SK-N-SH (cell line): ENCODE measurements around the gene DLD.

Source experiments
- CHD2 ChIP-seq: fragments of 150-350 bp; IDR thresholded peaks from 2 replicates; pipeline ENCODE4 v1.6.1; 2018; ENCODE audit warnings: low read length; ENCODE audit not compliant: partially characterized antibody
- CTCF ChIP-seq: fragments of 200-600 bp; sonication (generic); IDR thresholded peaks from 2 replicates; pipeline ENCODE4 v1.6.1; 2017; ENCODE audit warnings: antibody characterized with exemption, mild to moderate bottlenecking, moderate library complexity
- EP300 ChIP-seq, 2 experiments: IDR thresholded peaks; 2 replicates each; pipeline versions ENCODE4 v1.4.0 to v1.6.1; 2012; ENCODE audit warnings: borderline replicate concordance in 1 of 2, low read depth in 1 of 2, low read length in 1 of 2
- EZH2phosphoT487 ChIP-seq: fragments of 200-600 bp; sonication (generic); IDR thresholded peaks from 2 replicates; pipeline ENCODE4 v1.6.1; 2017; ENCODE audit warnings: low read depth, mixed run types, mild to moderate bottlenecking, antibody characterized with exemption, moderate library complexity, borderline replicate concordance
- MAX ChIP-seq: IDR thresholded peaks from 2 replicates; pipeline ENCODE4 v1.4.0; 2012; ENCODE audit warnings: low read depth
- POLR2AphosphoS5 ChIP-seq: IDR thresholded peaks from 2 replicates; pipeline ENCODE4 v1.6.1; 2012; ENCODE audit warnings: low read depth, low read length
- RAD21 ChIP-seq: IDR thresholded peaks from 2 replicates; pipeline ENCODE4 v1.6.1; 2012; ENCODE audit warnings: mild to moderate bottlenecking, low read length
- REST ChIP-seq: IDR thresholded peaks from 2 replicates; pipeline ENCODE4 v1.6.1; 2012; ENCODE audit warnings: mild to moderate bottlenecking, low read depth, low read length, moderate library complexity
- SIN3A ChIP-seq: IDR thresholded peaks from 2 replicates; pipeline ENCODE4 v1.6.1; 2012; ENCODE audit warnings: low read depth, mild to moderate bottlenecking, low read length, moderate library complexity, borderline replicate concordance
- USF1 ChIP-seq: IDR thresholded peaks from 2 replicates; pipeline ENCODE4 v1.4.0; 2012; ENCODE audit warnings: low read depth, borderline replicate concordance
- YY1 ChIP-seq: IDR thresholded peaks from 2 replicates; pipeline ENCODE4 v1.4.0; 2012; ENCODE audit warnings: low read depth, mild to moderate bottlenecking
- ZBTB33 ChIP-seq: IDR thresholded peaks from 2 replicates; pipeline ENCODE4 v1.4.0; 2012; ENCODE audit warnings: low read depth, borderline replicate concordance

GRCh38 chr7:107870427-107871000 lies 20.5 kb upstream of the DLD start:
- TF ChIP-seq MAX (no peak), CHD2 (no peak), CTCF (no peak), POLR2AphosphoS5 (no peak), SIN3A (no peak), EZH2phosphoT487 (no peak), USF1 (no peak), REST (no peak), EP300 (IDR thresholded peaks at IDR 0.05; ENCODE audit: borderline replicate concordance in 1 of 2, low read depth in 1 of 2, low read length in 1 of 2) (no peak), ZBTB33 (no peak), RAD21 (no peak), YY1 (no peak)
